MV-4-11 (cell line): ENCODE measurements around the gene SHFL.

Experiments used
- DNase-seq: peaks from one replicate; lab custom pipeline; 2025; lab: John Stamatoyannopoulos, UW

The SHFL gene

DNA sequence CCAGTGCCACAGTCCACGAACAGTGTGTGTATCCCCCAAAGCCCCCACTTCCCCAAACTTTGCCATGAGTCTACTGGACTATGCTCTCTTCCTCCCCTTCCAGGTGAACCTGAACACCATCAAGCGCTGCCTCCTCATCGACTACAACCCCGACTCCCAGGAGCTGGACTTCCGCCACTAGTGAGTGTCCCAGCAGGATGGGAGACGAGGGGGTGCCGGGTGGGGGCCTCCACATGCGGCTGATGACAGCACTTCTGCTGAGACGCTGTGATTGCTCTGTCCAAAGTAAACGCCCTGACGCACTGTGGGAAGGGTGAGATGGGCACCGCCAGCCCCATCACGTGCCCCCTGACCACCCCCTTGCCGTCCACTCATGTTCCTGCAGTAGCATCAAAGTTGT, 23.4 kb downstream of the SHFL start:
- DNase-seq, result no peak

DNA sequence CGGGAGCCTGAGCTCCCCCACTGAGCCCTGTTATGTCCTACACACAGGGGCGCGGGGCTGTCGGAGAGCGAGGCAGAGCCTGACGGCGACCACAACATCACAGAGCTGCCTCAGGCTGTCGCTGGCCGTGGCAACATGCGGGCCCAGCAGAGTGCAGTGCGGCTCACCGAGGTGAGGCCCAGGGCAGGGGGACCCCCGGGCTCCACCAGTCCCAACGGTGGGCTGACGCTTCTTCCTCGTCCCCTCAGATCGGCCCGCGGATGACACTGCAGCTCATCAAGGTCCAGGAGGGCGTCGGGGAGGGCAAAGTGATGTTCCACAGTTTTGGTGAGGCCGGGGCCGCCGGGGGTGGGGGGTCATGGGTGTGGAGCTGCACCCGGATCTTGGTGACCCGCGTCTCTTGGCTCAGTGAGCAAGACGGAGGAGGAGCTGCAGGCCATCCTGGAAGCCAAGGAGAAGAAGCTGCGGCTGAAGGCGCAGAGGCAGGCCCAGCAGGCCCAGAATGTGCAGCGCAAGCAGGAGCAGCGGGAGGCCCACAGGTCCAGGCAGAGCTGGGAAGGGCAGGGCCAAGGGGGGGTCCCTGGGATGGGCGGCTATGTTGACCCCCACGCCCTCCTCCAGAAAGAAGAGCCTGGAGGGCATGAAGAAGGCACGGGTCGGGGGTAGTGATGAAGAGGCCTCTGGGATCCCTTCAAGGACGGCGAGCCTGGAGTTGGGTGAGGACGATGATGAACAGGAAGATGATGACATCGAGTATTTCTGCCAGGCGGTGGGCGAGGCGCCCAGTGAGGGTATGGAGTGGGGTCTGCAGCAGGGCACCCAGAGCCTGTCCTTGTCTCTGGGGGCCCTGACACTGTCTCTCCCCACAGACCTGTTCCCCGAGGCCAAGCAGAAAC, 24.2 kb downstream of the SHFL start:
- no peak for DNase-seq

DNA sequence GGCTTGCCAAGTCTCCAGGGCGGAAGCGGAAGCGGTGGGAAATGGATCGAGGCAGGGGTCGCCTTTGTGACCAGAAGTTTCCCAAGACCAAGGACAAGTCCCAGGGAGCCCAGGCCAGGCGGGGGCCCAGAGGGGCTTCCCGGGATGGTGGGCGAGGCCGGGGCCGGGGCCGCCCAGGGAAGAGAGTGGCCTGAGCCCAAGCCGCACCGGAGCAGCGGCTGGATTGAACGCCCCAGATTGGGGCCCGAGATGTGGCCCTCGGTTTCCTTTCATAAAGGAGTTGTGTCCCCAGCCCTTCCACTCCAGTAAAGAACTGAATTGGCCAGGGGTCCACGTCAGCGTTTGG, 24.8 kb downstream of the SHFL start:
- no peak for DNase-seq

DNA sequence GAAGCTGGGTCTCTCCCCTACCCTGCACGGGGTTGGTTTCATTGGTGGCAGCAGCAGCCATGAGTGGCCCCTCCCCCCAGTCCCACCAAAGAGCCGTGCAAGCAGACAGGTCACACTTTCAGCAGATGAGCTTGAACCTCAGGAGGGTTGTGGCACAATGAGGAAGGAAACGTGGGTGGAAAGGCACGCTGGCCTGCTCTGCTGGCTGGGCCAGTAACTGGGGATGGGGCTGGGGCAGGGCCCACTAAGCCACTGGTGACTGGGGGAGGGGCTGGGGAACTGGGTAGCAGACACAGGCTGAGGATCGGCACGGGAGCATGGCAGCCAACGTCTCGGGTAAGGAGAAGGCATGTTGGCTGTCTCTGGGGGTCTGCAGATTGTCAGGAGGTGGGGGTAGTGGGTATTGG, 25.3 kb downstream of the SHFL start, which contains the start of gene P2RY11:
P2RY11 (plus strand) TSS at position 289 of the 407 bp plus-strand sequence; CDS start at position 318, 29 bp downstream.
- peak; percentile 50 for DNase-seq

DNA sequence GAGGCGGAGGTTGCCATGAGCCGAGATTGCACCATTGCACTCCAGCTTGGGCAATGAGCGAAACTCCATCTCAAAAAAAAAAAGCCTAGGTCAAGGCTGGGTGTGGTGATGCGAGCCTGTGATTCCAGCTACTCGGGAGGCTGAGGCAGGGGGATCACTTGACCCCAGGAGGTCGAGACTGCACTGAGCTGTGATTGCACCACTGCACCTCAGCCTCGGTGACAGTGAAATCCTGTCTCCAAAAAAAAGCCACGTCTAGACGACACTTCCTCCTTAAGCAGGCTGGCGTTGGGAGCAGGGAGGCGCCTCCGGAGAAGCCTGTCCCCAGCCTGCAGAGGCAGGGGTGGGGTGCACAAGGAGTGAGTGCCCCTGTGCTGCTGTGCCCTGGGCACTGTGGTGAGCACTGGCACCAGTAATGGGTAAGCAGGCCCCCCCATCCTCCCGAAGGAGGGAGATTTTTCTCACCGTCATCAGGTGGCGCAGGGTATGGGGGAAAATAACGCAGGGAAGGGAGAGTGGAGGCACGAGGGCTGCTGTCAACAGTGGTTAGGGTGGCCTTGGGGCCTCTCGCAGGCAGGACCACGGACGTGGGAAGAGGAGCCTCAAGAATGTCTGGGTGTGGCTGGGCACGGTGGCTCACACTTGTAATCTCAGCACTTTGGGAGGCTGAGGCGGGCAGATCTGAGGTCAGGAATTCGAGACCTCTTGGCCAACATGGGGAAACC, 26.1 kb downstream of the SHFL start:
- peak; percentile 67 for DNase-seq

DNA sequence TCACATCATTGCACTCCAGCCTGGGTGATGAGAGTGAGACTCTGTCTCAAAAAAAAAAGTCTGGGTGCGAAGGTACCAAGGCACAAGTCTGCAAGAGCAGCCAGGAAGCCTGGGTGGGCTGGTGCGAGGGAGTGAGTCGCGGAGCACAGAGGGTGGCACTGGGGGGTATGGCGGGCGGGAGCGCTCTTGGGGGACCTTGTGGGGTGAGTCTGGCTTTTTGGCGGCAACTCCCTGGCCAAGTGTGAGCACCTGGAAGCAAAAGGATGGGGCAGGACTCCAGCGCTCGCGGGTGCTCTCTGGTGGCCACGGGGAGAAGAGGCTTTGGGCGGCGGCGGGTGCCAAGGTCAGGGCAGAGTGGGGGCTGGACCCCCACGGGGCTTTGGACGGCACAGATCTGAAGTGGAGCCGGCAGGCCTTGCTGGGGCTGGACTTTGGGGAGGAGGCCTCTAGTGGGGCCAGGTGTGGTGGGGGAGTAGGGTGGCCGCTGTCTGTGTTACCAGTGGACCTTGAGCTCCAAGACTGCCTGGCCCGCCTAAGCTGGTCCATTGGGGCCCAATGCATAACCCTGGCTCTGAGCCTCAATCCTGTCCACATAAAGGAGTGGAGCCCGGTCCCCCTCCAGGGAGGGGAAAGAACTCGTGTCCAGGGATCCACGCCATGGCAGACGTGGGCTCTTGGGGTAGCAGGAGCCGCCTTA, 26.9 kb downstream of the SHFL start:
- peak; percentile 36 for DNase-seq

DNA sequence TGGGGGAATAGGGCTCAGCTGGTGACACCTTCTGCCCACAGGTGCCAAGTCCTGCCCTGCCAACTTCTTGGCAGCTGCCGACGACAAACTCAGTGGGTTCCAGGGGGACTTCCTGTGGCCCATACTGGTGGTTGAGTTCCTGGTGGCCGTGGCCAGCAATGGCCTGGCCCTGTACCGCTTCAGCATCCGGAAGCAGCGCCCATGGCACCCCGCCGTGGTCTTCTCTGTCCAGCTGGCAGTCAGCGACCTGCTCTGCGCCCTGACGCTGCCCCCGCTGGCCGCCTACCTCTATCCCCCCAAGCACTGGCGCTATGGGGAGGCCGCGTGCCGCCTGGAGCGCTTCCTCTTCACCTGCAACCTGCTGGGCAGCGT, 27.5 kb downstream of the SHFL start:
- no peak for DNase-seq

DNA sequence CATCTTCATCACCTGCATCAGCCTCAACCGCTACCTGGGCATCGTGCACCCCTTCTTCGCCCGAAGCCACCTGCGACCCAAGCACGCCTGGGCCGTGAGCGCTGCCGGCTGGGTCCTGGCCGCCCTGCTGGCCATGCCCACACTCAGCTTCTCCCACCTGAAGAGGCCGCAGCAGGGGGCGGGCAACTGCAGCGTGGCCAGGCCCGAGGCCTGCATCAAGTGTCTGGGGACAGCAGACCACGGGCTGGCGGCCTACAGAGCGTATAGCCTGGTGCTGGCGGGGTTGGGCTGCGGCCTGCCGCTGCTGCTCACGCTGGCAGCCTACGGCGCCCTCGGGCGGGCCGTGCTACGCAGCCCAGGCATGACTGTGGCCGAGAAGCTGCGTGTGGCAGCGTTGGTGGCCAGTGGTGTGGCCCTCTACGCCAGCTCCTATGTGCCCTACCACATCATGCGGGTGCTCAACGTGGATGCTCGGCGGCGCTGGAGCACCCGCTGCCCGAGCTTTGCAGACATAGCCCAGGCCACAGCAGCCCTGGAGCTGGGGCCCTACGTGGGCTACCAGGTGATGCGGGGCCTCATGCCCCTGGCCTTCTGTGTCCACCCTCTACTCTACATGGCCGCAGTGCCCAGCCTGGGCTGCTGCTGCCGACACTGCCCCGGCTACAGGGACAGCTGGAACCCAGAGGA, 28.0 kb downstream of the SHFL start:
- DNase-seq, result peak; percentile 35

DNA sequence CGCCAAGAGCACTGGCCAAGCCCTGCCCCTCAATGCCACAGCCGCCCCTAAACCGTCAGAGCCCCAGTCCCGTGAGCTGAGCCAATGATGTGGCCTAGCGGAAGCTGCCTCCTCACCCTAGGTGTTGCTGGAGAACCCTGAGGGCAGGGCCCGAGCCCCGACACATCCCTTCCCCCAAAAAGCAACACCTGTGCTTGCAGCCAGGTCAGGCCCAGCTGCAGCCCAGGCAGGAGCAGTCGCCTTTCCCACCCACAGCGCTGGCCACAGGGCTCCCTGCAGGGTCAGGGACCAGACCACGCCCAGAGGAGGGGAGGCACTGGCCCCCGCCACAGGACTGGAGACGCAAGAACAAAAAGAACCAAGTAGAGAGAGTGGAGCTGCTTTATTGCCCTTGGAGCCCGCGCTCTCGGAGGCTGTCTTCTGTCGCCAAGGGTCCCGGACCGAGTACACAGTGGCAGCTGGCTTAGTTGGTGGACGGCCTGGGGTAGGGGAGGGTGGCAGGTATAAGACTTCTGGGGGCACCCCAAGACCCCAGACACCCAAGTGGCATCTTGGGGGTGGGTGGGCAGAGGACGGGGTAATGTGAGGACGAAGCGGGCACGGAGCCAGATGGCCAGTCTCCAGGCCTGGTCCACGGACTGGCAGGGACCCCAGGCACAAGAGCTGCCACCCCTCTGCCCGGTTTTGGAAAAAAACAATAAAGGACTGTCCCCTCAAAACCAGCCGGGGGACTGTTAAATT, 28.7 kb downstream of the SHFL start:
- DNase-seq, result peak; percentile 35

DNA sequence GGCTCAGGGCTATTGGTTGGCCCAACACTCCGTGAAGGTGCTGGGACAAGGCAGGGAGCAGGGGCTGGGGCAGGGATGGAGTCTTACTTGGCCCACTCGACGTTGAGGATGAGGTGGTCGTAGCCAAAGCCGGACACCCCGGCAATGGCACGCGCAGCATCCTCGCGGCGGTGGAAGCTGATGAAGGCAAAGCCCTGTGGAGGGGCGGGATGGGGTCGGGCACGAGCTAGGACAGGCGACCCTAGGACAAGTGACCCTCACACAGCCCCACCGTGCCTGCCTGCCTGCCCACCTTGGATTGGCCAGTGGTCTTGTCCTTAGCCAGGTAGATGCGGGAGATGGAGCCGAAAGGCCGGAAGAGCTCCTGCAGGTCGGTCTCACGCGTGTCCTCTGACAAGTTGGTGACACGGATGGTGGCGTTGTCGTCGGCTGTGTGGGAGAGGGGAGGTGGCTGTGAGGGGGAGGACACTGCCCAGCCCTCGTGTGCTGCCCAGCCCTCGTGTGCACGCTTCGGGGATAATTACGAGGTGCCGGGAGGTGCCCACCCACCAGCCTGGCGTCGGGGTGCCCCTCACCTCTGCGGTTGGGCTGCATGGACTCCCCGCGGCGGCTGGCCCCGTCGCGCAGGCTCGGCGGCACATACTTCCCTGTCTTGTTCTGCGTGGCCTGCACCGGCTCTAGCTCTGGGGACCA, 29.4 kb downstream of the SHFL start:
- DNase-seq, result no peak

DNA sequence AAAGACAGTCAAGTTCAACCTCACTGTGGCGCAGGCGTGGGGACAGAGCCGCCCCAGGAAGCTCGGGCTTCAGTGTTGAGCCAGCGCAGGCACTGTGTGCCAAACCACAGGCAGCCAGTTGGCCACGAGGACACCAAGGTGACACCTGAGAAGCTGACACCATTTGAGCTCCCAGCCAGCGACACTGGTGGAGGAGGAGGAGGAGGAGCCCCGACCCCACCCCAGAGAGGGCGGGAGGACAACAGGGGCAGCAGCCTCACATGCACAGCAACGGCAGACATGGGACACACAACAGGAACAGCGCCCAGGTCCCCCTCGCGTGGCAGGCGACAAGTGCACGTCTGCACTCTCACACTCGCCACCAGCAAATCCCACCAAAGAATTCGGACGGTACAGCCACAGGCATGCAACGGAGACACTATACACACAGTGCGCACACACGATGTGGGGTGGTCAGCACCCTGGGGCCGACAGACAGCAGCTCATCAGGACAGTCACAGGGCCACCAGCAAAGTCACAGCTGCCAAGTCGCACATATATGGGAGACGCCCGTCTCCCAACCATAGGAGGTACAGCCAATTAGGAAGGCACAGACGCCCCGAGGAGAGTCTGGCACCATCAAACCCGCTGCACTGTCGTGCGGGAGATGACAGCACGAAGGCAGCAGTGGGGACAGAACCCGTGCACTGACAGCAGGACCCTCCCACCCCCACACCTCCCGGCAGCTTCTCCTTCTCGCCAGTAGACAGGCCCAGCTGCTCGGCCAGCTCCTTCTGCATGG, 30.2 kb downstream of the SHFL start:
- no peak for DNase-seq

DNA sequence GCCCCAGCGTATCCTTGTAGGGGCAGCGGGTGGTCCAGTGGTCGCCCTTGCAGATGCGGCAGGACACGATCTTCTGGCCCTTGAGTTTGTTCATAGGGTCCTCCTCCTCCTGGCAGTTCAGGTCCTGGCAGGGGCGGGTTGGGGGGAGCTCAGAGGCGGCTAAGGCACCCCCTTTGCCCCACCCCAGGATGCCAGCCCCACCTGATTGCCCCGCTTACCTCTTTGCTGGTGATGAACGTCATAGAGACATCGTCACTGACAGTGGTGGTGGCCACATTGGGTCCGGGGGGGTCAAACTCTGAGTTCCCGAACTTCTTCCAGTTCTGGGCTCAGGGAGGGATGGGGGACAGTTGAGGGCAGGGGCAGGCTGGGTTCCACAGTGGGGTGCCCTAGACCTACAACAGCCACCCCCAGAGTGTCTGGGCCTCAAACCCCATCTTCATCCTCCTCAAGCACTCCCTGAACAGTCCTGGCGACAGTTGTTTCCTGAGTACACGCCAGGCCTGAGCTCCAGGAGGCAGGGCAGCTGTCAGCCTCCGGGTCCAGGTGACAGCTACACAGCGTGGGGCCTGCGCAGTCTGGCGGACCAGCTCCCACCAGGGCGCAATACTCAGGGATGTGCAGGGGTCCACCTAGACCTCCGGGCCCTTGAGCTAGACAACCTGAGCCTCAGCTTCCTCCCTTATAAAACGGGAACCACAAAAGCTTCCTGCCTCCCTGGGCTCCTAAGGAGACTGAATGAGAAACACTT, 30.9 kb downstream of the SHFL start:
- no peak for DNase-seq

DNA sequence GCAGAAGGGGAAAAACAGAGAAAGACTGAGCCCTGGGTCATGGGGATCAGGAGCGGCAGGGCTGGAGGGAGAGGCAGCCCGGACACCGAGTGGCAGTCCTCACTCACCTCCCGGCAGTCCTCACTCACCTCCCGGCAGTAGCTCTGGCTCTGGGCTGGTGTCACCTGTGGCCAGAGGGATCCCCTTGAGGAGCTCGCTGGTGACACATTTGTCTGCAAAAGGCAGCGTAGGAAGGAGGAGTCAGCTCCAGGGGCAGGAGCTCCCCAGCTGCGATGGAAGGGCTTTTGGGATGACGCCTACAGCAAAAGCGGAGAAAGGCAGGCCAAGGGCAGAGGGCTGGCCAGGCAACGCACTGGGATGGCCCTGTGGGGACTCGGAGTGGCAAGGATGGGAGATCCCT, 32.8 kb downstream of the SHFL start:
- no peak for DNase-seq

DNA sequence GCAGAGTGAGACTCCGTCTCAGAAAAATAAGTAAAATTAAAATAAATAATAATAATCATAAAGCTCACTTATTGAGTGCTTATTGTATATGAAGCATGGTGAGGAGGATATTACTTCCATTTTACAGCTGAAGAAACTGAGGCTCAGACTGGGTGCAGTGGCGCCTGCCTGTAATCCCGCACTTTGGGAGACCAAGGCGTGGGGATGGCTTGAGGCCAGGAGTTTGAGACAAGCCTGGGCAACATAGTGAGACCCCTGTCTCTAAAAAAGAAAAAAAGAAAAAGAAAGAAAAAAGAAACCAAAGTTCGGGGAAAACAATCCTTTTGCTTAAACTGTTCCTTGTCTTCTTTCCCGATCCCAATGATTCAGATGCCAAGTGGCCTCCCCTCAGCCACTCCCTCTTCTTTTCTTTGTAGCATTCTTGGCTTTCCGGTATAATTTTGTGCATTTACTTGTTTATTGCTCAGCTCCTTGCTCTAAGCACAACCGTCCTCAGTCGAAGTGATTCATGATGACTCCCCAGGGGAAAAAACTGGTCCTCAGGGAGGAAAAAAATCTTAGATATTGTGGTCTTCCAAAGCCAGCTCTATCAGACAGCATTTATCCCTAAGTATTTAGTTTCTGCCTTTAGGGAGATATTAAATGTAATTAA, 34.5 kb downstream of the SHFL start:
- DNase-seq, result no peak

DNA sequence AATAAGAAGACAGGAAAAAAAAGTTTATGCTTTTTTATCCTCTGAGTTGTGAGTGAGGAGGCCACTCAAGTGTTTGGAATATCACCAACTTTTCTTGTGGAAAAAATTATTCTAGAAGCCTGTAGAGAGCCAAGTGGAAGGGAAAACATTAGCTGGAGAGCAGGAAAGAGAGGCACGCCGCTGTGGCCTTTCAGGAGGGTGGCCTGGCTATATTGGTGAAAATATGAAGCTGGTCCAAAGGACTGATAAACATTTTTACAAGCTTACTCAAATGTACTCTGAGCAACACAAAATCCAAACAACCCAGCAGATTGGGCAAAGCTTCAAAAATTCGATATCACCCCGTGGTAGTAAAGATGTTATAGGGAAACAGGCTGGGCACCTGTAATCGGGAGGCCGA, 35.9 kb downstream of the SHFL start:
- DNase-seq, result no peak

DNA sequence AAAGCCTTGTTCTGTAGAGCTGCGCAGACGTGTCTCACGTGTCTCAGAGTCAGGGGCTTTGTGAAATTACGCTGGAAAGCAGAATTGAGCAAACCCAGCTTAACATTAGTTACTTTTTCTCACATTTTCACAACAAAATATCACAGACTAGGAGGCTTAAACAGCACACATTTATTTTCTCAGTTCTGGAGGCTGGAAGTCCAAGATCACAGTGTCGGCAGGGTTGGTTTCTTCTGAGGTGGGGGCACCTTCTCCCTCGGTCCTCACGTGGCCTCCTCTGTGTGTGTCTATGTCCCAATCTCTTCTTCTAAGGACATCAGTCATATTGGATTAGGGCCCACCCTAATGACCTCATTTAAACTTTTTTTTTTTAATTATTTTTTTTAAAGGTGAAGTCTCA, 38.3 kb downstream of the SHFL start:
- DNase-seq, result no peak

DNA sequence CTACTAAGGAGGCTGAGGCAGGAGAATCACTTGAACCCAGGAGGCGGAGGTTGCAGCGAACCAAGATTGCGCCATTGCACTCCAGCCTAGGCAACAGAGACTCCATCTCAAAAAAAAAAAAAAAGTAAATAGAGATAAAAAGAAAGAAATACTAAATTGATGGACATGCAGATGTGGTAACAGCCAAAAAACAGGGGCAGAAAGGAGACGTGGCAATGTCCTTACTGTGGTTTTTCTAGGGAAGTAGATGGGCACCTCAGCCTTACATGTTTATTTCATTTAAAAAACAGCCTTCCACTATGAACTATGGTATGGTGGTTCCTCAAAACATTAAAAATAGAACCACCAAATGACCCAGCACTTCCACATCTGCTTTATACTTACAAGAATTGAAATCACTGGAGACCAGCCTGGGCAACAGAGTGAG, 40.1 kb downstream of the SHFL start:
- DNase-seq, result peak; percentile 100

DNA sequence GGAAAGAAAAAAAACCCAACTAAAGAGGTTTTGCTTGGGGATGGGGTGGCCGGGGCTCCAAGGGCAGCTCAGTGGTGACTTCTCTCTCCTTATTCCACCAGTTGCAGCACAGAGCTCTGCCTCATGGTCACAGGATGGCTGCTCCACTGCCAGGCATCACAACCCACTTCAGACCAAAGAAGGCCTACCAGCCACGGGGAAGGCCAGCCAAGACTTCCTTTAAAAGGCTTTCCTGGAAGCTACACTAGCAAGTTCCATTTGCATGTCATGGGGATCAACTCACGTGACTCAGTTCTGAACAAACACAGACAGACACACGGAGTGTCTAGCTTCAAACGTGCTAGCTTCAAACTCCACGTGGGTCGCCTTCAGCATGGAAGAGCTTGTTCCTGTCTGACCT, 46.8 kb downstream of the SHFL start:
- DNase-seq, result no peak

DNA sequence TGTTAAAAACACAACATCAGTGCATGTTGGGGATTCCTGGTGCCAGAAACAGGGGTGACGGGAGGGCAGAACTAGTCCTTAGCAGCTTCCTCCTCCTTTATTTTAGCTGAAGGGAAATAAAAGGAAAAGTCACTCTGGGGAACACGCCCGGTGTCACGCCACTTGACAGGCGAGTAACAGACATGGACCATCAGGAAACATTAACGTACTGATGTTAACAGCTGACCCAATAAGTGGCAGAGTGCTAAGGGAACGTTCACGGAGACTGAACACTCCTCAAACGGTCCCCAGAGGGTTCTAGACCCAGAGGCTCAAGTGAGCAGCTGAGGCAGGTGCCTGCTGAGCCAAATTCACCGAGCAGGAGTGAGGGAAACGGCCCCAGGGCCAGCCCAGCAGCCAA, 47.5 kb downstream of the SHFL start:
- no peak for DNase-seq
